ENCODE results near the gene MRTFA. TPM values are rescaled to one million over a fixed set of nuclear protein-coding genes. Genes with fewer than 3 reads are reported as not detected.

Gene MRTFA
- total RNA-seq, 1 experiment from 2014 or later: 10.5 TPM

DNA sequence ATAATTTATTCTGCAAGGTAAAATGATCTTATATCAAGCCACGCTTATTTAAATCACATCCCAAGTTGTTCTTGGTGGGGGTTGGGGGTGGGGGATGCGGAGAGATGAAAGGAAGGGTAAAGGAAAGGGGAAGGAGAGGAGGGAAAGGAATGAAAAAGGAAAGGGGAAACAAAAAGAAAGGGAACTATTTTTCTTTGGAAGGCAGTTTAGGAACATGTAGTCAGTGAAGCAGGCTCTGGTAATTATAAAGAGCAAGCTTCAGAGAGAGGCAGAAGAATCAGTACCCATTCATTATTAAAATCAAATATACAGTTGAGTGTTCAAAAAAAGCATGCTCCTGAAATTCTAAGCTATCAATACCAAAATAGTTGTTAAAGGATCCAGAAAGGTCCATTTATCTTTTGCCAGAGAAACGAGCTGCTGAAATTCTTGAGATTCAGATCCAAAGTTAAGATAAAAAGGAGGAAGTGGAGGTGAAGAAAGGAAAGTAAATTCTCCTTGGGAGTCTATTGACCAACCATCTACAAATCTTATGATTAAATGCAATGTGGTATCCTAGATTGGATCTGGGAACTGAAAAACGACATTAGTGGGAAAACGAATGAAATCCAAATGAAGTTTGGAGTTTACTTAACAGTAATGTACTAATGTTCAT lies 158.7 kb downstream of the MRTFA start:
- no peak for DNase-seq (ENCODE audit: low read depth, low spot score)
- in situ Hi-C loops (cut with HindIII; ENCODE audit: low pct_unique_long_range_greater_than_20kb, low sequenced_read_pairs): no loop called here

DNA sequence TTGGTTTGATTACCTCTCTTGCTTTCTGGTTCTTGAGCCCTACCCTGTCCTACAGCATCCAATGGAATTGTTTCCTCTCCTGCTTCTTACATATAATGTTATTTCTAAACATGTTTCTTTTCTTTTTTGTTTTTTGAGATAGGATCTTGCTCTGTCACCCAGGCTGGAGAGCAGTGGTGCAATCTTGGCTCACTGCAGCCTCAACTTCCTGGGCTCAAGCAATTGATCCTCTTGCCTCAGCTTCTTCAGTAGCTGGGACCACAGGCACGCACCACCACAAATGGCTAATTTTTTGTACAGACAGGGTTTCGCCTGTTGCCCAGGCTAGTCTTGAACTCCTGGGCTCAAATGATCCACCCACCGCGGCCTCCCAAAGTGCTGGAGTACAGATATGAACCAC lies 160.2 kb downstream of the MRTFA start:
- in situ Hi-C loops (cut with HindIII; ENCODE audit: low pct_unique_long_range_greater_than_20kb, low sequenced_read_pairs): no loop called here

DNA sequence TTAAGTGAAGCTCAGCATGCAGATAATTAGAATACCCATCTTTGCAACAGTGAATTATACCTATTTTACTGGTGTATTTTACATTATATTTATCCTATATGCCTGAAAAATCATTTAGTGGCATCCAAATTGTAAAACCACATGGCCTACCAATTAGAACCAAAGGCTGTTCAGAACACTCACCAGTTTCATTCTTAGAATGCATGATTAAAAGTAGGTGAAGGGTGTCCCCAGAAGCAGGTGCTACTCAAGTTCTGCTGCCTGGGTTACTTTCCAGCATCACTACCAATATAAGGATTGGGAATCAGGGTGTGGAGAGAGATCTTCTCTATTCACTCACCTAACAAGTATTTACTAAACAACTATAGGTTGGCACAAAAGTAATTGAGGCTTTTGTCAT lies 162.8 kb downstream of the MRTFA start:
- no peak for DNase-seq (ENCODE audit: low read depth, low spot score)
- in situ Hi-C loops (cut with HindIII; ENCODE audit: low pct_unique_long_range_greater_than_20kb, low sequenced_read_pairs): no loop called here

More for the DNA sequence above, 160.2 kb downstream of the MRTFA start:
- no peak for DNase-seq (ENCODE audit: low read depth, low spot score)

DNA sequence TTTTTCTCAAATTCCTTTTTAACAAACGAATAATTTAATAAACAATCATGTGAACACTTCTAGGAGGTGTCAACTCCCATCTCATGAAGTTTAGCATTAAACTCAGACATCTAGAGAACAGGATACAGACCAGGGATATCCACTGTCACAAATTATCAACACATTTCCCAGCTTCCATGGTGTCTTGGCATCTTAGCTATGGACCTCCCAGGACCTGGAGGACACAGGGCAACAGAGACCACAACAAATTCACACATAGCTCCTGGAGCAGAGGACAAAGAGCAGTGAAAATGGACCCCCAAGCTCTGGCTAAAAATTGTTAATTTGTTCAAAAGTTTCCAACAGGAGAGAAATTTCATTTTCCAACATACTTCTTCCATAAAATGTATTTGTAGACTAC lies 163.9 kb downstream of the MRTFA start:
- DNase-seq (ENCODE audit: low read depth, low spot score): no peak
- in situ Hi-C loops (cut with HindIII; ENCODE audit: low pct_unique_long_range_greater_than_20kb, low sequenced_read_pairs): no loop called here

DNA sequence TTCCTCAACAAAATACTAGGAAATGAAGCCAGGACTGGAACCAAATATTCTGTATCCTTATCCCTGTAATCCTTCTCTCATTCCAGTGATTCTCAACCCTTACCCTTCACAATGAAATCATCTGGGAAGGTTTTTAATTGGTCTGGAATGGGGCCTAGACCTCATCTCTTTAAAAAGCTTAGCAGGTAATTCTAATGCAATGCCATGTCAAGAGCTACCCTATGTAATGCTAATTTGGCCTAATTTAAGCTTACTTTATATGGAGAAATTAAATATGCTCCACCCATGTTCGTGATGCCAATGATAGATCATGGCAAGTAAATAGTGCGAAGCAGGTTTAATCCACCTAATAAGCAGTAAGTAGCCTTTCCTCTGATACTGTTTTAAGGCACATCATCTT lies 164.5 kb downstream of the MRTFA start:
- in situ Hi-C loops (cut with HindIII; ENCODE audit: low pct_unique_long_range_greater_than_20kb, low sequenced_read_pairs): no loop called here
- no peak for DNase-seq (ENCODE audit: low read depth, low spot score)

DNA sequence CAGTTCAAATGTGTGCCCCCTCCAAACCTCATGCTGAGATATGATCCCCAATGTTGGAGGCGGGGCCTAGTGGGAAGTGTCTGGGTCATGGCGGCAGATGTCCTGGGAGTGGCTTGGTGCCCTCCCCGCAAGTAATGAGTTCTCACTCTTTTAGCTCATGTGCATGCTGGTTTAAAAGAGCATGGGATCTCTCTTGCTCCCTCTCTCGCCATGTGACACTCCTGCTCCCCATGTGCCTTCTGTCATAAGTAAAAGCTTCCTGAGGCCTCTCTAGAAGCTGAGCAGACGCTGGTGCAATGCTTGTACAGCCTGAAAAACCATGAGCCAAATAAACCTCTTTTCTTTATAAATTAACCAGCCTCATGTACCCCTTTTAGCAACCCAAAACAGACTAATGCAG lies 167.3 kb downstream of the MRTFA start:
- in situ Hi-C loops (cut with HindIII; ENCODE audit: low pct_unique_long_range_greater_than_20kb, low sequenced_read_pairs): no loop called here
- no peak for DNase-seq (ENCODE audit: low read depth, low spot score)

DNA sequence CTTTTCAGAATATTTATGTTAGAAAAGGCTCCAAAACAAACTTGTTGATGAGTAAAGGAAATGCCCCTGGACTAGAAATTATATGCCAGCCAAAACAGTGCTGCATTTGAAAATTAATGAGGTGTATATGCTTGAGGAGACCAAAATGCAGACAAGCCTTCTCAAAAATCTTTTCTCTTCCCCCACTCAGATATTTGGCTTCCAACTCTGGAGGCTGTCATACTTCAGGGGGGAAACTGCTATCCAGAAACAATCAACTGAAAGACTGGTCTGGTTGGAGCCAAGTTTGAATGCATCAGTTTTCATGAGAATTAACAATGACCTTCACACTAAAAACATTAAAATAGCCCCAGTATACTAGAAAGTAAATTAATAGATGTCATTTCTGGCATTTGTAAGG lies 167.9 kb downstream of the MRTFA start:
- in situ Hi-C loops (cut with HindIII; ENCODE audit: low pct_unique_long_range_greater_than_20kb, low sequenced_read_pairs): no loop called here
- DNase-seq (ENCODE audit: low read depth, low spot score): no peak

DNA sequence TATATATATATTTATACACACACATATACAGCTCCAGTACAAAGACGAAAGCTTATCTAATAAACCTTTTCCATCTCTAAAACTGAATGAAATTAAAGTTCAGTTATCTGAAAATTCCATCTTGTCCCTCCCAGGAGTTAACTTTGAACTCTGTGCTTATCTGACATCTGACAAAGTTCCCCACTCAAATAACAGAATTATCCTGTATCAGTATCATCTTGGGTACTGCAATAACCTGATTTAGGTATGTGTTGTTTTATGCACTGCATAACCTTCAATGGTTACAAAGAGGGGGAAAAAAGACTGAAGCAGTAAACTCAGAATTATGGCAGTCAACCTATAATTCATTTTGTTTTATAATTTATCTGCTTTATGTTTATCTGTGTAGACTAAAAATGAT lies 169.5 kb downstream of the MRTFA start:
- in situ Hi-C loops (cut with HindIII; ENCODE audit: low pct_unique_long_range_greater_than_20kb, low sequenced_read_pairs): no loop called here
- DNase-seq (ENCODE audit: low read depth, low spot score): no peak

DNA sequence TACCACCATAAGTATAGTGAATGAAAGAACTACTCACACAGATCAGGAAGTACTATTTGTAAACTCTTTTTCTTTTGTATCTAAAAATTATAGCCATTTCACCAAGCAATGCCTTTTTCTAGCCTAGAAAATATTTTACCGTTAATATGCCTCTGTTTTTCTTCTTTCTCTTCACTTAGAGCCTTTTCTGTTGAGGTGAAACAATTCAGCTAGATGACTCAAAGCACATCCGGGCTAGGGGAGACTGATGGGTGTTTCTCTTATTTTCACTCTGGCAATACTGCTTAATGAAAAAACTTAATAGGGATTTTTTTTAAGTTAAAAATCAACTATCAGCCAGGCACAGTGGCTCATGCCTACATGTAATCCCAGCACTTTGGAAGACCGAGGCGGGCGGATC lies 172.8 kb downstream of the MRTFA start:
- no peak for DNase-seq (ENCODE audit: low read depth, low spot score)
- in situ Hi-C loops (cut with HindIII; ENCODE audit: low pct_unique_long_range_greater_than_20kb, low sequenced_read_pairs): no loop called here

DNA sequence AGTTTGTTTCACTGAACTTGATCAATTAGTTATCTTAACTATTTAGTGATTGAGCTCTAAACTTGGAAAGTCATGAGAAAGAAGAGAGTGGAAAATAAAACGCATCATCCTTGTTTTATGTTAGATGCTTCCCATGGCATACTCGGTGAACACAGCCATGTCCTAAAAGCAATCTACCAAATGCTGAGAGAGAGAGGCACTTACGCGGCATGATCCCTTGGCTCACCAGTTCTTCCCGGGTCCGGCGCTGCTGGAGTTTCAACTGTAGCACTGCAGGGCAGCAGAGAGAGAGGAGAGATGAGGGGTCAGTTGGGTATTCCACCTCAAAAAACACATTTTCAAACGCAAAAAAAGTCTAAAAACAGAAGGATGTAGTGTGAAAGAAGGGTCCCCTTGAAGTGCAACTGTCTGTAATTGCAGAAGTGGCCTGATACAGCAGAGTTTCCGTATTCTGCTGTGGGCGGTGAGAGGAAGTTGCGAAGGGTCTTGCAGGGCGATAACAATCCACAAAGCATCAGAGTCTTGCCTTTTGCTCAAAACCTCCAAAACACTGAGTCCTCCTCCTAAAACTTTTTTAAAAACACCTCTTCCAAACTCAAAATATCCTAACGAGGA lies 173.4 kb downstream of the MRTFA start:
- in situ Hi-C loops (cut with HindIII; ENCODE audit: low pct_unique_long_range_greater_than_20kb, low sequenced_read_pairs): no loop called here
- no peak for DNase-seq (ENCODE audit: low read depth, low spot score)

DNA sequence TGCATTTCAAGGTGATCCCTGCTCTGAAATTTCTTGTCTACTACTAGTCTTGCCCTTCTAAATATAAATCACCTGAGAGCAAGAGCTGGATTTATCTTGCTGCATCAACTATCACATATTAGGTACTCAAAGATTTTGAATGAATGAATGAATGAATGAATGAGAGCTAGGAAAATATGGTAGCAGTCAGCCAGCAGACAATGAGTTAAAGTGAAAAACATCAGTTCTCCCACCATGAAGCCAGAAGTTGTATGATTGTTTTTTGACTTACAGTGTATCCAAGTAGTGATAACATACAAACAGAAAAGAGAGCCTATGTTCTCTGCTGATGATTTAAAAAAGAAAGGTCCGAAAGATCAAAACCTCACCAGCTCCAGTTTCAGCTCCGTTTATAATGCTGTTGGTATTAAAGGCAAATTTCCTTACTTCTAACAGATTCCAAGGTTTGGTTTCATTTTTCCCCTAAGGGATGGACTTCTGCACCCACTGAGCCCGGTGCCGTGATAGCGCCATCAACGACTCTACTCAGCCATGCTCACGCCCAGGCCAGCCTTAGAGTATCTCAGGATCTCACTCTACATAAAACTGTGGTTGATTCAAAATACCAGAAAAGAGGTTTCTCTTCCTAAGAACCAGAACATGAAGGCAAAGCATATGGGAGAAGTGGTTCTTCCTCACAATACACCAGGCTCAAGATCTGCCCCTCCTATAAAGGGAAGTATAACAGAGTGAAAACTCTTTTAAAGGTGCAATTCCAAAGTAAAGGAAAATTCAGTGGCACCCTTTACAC lies 174.1 kb downstream of the MRTFA start:
- DNase-seq (ENCODE audit: low read depth, low spot score): no peak
- in situ Hi-C loops (cut with HindIII; ENCODE audit: low pct_unique_long_range_greater_than_20kb, low sequenced_read_pairs): no loop called here

DNA sequence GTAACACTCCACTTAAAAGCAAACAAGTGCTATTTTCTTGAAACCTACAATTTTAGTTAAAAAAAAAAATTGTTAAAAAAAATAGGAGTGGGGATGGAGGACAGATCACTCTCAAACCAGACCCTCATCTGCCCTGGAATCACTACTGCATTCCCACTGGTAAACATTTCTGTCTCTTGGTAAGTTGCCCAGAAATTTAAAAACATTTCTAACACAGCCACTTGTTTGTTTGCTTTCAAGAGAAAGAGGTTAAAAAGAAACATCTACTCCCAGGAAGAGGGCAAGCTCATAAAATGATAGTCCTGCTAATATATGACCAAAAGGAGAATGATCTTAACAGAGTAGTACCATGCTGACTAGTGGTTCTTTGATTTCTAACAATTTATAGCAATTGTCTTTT lies 182.8 kb downstream of the MRTFA start:
- in situ Hi-C loops (cut with HindIII; ENCODE audit: low pct_unique_long_range_greater_than_20kb, low sequenced_read_pairs): no loop called here
- DNase-seq (ENCODE audit: low read depth, low spot score): no peak

DNA sequence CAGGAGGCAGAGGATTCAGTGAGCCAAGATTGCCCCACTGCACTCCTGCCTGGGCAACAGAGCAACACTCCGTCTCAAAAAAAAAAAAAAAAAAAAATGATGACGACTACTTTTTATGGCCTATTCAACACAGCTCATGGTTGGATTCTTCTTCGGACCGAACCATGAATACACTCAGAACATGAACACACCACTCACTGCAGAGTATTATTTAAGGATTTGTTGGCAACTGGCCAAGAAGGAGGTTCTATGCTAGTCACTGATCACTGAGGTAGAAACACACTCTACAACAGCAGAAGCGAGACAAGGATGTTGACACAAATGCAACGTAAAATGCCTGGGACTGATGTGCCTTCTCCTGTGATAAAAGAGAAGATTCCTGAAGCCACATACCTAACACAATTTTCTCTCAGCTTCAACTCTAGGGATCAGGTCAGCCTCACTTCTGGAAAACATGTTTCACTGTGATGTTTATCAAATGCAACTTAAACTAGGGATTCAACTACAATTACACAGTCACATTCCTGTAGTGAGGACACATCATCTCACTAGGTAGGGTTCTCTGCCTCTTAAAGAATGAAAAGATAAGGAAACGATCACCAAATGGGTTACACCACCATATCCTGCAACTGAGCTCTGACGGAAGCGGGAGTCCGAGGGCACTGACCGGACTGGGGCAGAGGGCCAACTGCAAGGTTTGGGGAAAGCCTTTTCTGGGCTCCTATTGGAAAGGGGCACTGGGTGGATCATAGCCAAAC lies 183.6 kb downstream of the MRTFA start:
- in situ Hi-C loops (cut with HindIII; ENCODE audit: low pct_unique_long_range_greater_than_20kb, low sequenced_read_pairs): no loop called here
- DNase-seq (ENCODE audit: low read depth, low spot score): no peak

DNA sequence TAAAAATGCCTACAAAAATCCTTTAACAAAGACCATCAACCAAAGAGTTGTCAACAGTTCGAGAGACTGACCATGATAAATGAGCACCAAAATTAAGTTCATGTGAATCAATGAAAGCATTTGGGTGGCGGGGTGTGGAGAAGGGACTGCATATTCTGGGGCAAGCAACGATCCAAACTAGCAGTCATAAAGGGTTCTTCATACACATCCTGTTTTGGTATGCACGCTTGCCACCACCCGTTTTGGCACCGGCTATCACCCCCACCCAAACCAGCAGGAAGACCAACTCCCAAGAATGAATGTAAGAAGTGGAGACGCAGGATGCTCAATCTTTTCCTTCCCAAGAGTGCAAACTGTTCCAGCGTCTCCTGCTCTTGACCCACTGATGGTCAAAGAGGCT lies 185.3 kb downstream of the MRTFA start:
- DNase-seq (ENCODE audit: low read depth, low spot score): no peak
- in situ Hi-C loops (cut with HindIII; ENCODE audit: low pct_unique_long_range_greater_than_20kb, low sequenced_read_pairs): no loop called here

DNA sequence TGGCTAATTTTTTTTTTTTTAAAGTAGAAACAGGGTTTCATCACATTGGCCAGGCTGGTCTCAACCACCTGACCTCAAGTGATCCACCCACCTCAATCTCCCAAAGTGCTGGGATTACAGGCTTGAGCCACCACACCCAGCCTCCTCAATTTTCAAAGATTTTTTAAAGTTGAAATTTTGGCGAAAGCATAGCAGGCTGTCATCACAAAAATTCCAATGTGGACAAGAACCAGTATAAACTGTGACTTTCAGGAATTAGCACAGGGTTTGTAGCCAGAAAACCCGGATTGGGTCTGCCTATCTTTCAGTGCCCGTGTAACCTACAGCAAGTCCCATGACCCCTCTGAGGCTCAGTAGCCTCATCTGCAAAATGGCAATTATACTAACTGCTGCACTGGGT lies 185.9 kb downstream of the MRTFA start:
- no peak for DNase-seq (ENCODE audit: low read depth, low spot score)
- in situ Hi-C loops (cut with HindIII; ENCODE audit: low pct_unique_long_range_greater_than_20kb, low sequenced_read_pairs): no loop called here

DNA sequence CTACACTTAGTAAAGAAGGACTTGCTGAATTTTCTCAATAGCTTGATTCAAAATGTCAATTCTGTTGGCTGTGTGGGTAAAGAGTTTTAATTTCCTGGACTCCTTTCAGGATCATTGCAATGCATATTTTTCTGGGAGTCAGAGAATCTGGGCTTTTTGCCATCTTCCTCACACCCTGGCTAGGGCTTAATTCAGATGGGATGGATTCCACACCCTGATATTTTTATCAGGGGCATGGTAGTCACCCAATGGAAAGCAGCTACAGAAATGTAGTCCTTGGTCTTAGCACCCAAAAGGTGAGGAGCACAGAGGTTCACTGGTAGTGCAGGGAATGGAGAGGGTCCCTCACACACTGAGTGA lies 186.9 kb downstream of the MRTFA start:
- DNase-seq (ENCODE audit: low read depth, low spot score): no peak

DNA sequence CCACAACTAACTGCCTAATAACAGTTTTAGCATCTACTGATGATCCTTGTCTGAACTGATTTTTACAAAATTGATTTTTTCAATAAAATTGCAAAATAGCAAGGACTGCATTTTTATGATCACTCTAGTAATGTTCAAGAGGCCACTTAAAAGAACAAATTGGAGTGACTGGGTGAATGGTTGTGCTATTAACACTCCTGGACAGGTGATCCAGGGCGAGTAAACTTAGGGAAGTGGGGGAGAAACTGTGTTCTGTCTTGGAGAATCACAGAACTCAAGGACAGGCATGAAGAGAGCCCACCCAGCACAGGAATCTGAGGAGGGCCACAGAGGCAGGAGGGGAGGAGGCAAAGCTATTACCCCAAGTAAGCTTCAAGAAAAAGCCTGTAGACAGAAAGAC lies 190.3 kb downstream of the MRTFA start:
- no peak for DNase-seq (ENCODE audit: low read depth, low spot score)
- in situ Hi-C loops (cut with HindIII; ENCODE audit: low pct_unique_long_range_greater_than_20kb, low sequenced_read_pairs): no loop called here

More for the DNA sequence above, 186.9 kb downstream of the MRTFA start:
- in situ Hi-C loops (cut with HindIII; ENCODE audit: low pct_unique_long_range_greater_than_20kb, low sequenced_read_pairs): no loop called here

DNA sequence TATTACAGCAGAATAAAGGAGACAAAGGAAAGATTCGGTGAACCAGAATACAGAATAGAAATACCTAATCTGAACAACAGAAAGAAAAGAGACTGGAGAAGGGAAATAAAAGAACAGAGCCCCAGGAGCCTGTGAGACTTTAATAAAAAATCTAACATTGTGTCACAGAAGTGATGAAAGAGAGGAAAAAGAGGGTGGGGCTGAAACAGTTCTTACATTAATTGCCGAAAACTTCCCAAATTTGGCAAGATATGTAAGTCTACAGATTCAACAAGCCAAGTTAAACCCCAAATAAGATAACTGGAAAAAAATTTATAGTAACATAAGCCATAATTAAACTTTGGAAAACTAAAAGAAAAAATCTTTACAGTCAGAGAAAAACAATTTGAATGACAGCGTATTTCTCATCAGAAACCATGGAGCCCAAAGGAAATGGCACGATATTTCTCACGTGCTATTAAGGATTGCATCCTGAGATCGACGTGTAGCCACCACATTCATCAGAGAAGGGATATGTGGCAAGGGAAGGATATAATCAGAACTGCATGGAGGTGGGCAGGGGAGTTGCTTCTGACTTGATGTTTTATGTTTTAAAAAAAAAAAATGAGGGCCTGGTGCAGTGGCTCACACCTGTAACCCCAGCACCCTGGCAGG lies 192.2 kb downstream of the MRTFA start:
- in situ Hi-C loops (cut with HindIII; ENCODE audit: low pct_unique_long_range_greater_than_20kb, low sequenced_read_pairs): no loop called here
- DNase-seq (ENCODE audit: low read depth, low spot score): no peak

Data from SK-MEL-5 (cell line).